ENCODE results near the gene RYR2. TPM values are rescaled to one million over a fixed set of nuclear protein-coding genes. Genes with fewer than 3 reads are reported as not detected.
"Not testable (repeated sequence)": the region's sequence is repeated elsewhere in the genome, so short reads cannot be mapped to it uniquely, and the experiment has no call there.

The RYR2 gene
- total RNA-seq, 1 donor from 2014 or later: 828 TPM

DNA sequence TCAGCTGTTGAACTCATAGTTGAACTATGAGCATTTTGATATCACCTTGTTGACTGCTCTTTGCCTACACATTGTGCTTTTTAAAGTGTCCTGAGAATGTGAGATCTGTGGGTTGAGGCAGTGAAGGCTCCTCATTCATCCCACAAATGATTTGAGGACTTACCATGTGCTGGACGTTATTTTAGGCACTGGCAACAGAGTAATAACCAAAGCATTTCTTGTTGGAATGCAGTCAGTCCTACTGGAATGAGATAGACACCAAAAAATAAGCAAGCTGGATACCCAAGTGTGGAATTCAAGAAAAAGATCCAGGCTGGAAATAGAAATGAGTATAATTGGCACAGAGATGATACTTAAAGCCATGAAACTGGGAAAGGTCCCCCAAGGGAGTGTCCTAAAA lies 775.3 kb downstream of the RYR2 start:
- ATAC-seq (no peak), DNase-seq (no peak)
- intact Hi-C loops (cut with micrococcal nuclease): no loop called here

DNA sequence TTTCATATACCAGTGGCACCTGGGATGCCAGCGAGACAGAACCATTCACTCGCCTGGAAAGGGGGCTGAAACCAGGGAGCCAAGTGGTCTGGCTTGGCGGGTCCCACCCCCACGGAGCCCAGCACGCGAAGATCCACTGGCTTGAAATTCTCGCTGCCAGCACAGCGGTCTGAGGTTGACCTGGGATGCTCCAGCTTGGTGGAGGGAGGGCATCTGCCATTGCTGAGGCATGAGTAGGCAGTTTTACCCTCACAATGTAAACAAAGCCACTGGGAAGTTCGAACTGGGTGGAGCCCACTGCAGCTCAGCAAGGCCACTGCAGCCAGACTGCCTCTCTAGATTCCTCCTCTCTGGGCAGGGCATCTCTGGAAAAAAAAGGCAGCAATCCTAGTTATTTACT lies 778.6 kb downstream of the RYR2 start:
- DNase-seq; intact Hi-C loops (cut with micrococcal nuclease): not testable (repeated sequence)
- peak; percentile 5 for ATAC-seq

DNA sequence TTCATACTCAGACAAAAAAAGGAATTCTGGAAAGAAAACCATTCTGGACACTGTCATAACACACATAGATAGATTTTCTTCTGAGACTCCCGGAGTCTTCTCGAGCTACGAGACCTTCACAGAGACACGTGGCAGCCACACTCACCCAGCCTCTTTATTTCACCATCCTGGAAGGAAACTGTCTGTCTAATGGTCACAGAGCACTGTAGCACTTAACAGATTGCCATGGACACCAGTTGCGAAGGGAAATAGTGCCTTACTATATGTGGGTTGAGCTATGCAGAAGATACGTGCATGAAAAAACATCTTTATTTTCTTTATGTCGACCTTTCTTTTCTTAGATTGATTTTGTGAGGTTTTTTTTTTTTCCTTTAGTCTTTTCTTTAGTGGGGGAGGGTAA lies 790.9 kb downstream of the RYR2 start:
- no peak for ATAC-seq
- intact Hi-C loops (cut with micrococcal nuclease): no loop called here

DNA sequence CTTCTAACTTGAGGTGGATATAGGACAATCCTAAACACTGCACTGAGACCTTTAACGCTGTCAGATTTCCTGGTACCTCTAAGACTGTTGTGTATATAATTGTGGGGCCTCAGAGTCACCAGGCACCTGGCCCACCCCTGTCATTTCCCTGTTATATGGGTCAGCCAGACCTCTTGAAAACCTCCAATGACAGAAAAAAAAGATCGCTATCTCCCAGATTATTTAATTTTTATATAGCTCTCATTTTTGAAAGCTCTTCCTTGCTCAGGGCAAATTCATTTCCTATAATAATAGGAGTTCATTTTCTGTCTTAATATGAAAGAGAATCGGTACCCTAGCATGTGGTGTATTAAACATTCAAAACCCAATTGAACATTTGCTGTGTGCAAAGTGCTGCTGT lies 792.1 kb downstream of the RYR2 start:
- ATAC-seq: no peak
- DNase-seq: no peak
- intact Hi-C loops (cut with micrococcal nuclease): no loop called here

More for the DNA sequence above, 790.9 kb downstream of the RYR2 start:
- no peak for DNase-seq

DNA sequence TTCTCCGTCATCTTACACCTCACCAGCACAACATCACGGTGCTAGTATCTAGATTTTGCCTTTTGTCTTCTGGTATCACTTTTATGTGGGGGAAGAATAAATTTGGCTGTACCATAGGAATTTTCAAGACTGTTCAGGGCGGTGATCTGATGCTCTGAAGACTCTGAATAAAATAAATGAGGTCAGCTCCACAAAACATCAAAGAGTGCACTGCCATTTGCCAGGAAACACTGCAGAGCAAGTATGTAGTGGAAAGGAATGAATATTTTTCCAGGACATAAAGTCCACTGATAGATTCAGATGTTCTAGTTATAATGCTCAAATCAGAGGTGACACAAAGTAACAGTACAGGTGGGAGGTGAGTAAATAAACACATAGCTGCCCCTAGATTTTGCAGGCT lies 792.5 kb downstream of the RYR2 start:
- intact Hi-C loops (cut with micrococcal nuclease): no loop called here
- no peak for ATAC-seq
- no peak for DNase-seq

- DNase-seq: no peak
- intact Hi-C loops (cut with micrococcal nuclease): no loop called here
- peak; percentile 40 for ATAC-seq
These were observed 796.3 kb downstream of the RYR2 start for GRCh38 chr1:237838320-237838719.

- intact Hi-C loops (cut with micrococcal nuclease): no loop called here
- peak; percentile 28 for ATAC-seq
These were observed 797.0 kb downstream of the RYR2 start for GRCh38 chr1:237838904-237839534.

DNA sequence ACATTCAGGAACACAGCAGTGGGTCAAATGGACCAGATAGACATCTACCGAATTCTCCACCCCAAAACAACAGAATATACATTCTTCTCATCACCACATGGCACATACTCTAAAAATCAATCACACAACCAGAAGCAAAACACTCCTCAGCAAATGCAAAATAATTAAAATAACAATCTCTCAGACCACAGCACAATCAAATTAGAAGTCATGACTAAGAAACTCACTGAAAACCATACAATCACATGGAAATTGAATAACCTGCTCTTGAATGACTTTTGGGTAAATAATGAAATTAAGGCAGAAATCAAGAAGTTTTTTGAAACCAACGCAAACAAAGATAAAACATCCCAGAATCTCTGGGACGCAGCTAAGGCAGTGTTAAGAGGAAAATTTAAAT lies 799.5 kb downstream of the RYR2 start:
- ATAC-seq: no peak
- no peak for DNase-seq
- intact Hi-C loops (cut with micrococcal nuclease): no loop called here

More at GRCh38 chr1:237838904-237839534, 797.0 kb downstream of the RYR2 start:
- peak; percentile 34 for DNase-seq

- intact Hi-C loops (cut with micrococcal nuclease); DNase-seq; ATAC-seq: not testable (repeated sequence)
These were observed 801.5 kb downstream of the RYR2 start for GRCh38 chr1:237843516-237843915.

- ATAC-seq (no peak), DNase-seq (no peak)
- intact Hi-C loops (cut with micrococcal nuclease): no loop called here
These were observed 809.3 kb downstream of the RYR2 start for GRCh38 chr1:237851210-237851845.

DNA sequence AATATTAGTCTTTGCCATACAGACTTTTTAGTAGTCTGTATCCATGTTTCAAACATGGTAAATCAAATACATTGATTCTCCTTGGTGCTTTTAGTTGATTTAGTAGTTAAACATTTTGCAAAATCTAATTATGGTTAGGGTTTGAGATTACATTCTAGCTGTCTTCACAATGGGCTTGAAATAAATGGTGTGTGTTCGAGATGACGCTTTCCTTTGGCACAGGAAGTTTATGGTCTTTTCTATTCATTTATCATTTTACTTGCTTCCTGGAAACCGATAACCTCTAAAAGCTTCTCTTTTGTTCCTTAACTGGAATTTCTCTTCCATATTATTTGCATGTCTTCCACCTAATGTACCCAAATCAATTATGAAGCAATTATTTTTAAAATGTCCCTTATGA lies 810.4 kb downstream of the RYR2 start:
- DNase-seq: no peak
- intact Hi-C loops (cut with micrococcal nuclease): no loop called here
- ATAC-seq: no peak

DNA sequence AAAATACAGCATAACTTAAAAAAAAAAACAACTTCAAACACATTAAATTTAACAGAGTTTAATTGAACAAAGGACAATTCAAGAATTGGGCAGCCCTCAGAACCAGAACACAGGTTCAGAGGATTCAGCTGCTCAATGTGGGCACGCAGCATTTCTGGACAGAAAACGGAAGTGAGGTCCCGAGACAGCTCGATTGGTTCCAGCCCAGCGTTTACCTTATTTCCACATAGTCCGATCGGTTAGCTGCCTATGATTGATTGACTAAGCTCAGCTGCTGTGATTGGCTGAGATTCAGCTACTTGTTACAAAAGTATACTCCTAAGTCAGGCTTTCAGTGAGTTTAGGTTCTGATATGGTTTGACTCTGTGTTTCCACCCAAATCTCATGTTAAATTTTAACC lies 815.5 kb downstream of the RYR2 start:
- intact Hi-C loops (cut with micrococcal nuclease): no loop called here
- ATAC-seq (no peak), DNase-seq (no peak)

DNA sequence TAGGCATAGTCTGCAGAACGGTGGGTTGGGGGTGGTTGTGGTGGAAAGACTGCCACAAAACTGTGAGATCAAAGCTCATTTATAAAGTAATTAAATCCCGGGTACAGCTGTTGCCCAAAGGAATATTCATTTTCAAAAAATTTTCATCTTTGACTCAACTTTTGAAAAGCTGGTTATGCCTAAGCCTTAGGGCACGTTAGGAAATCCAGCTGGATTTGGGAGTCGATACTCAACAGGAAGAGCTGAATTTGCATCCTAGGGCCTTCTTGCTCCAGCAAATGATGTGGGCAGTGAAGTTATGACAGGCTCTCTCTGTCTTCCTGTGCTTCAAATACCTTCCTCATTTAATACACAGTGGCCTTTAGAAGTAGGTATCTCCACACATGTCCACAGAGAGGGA lies 817.0 kb downstream of the RYR2 start:
- intact Hi-C loops (cut with micrococcal nuclease): no loop called here
- ATAC-seq (no peak), DNase-seq (no peak)

DNA sequence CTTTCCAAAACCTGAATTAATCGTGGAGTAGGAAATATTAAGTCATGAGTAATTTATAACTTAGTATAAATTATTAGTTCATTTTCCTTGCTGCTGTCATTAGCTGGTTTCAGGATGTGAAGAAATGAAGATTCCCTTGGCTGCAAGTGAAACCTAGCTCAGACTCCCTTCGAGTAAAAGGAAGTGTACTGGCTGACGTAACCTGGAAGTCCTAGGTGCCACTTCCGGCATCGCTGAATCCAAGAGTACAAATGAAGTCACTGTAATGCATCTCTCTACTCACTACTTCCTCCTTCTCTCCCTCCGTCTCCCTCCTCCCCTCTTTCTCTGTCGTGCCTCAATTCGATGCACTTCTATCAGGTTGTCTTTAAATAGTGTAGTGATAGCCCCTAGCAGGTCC lies 820.0 kb downstream of the RYR2 start:
- intact Hi-C loops (cut with micrococcal nuclease): no loop called here

DNA sequence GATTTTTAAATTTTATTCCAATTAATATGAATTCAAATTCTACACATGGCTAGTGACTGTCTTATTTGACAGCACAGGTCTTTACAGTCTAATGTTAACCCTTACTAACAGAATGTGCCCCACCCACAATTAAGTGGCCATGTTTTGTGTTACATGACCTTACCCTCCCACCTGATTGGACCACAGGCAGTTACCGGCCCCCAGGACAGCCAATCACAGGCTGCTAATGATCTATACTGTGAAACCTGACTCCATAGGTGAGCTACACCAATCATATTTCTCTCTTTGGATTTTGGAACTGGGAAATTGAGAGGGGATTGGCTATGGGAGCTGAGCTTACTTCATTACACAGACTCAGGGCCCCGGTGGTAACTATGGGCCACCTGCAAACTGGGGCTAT lies 821.2 kb downstream of the RYR2 start:
- intact Hi-C loops (cut with micrococcal nuclease): no loop called here
- no peak for DNase-seq

More for the DNA sequence above, 820.0 kb downstream of the RYR2 start:
- DNase-seq (no peak), ATAC-seq (no peak)

GRCh38 chr1:237864338-237865244 lies 822.6 kb downstream of the RYR2 start:
- intact Hi-C loops (cut with micrococcal nuclease): no loop called here
- ATAC-seq: peak; percentile 93
- peak; percentile 85 for DNase-seq

More for the DNA sequence above, 821.2 kb downstream of the RYR2 start:
- no peak for ATAC-seq

GRCh38 chr1:237867380-237867888 lies 825.5 kb downstream of the RYR2 start:
- ATAC-seq: no peak
- no peak for DNase-seq
- intact Hi-C loops (cut with micrococcal nuclease): no loop called here

DNA sequence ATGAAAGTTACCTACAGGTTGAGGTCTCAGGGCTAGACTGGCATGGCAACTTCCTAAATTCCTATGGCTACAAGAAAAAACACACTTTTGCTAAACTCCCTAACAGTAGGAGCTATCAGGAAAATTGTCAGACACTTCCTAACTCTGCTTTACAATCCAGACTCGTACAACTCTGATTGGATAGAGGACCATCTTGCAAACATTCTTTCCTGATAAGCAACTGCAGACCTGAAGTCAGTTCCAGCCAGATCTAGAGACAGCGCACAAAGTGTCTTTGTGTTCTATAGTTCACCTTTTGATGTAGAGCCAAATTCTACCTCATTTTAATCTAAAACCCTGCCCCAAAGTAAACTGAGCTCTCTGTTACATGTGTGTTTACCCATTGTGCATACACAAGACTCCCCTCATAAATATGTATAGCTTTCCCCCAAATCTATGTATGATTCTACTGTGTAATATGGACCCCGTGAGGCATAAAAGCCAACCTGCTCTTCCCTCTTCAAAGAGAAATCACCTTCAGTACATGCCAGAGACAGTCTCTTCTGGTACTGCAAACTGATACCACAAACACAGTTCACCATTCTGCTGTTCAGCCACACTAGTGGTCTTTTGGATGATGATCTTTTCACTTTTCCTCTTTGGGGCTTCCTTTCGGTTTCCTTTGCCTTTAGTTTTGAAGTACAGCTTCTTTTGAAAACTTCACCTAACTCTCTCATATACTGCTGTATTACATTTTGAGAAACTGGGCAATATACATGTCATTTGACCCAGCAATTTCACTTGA lies 827.0 kb downstream of the RYR2 start:
- intact Hi-C loops (cut with micrococcal nuclease): no loop called here
- no peak for ATAC-seq
- DNase-seq: no peak

All from left ventricle myocardium superior (tissue), 1 donor.